ES-I3 (cell line): ENCODE measurements around the gene TAS2R60.

ENCODE experiments used
- H3K36me3 ChIP-seq: 2 replicates; pipeline ENCODE4 v1.6.1; 2013; ENCODE audit warnings: mild to moderate bottlenecking, low read length, control low read depth, moderate library complexity; ENCODE audit not compliant: insufficient read depth
- H3K4me1 ChIP-seq: 2 replicates; pipeline ENCODE4 v1.6.1; 2013; ENCODE audit warnings: mild to moderate bottlenecking, control low read depth, low read length; ENCODE audit not compliant: insufficient read depth
- H3K9ac ChIP-seq: 2 replicates; pipeline ENCODE4 v1.6.1; 2013; ENCODE audit warnings: low read depth, mild to moderate bottlenecking, low read length, moderate library complexity
- H3K9me3 ChIP-seq: 2 replicates; pipeline ENCODE4 v1.6.1; 2013; ENCODE audit warnings: mild to moderate bottlenecking, low read length, moderate library complexity; ENCODE audit not compliant: control insufficient read depth, insufficient read depth

The TAS2R60 gene

DNA sequence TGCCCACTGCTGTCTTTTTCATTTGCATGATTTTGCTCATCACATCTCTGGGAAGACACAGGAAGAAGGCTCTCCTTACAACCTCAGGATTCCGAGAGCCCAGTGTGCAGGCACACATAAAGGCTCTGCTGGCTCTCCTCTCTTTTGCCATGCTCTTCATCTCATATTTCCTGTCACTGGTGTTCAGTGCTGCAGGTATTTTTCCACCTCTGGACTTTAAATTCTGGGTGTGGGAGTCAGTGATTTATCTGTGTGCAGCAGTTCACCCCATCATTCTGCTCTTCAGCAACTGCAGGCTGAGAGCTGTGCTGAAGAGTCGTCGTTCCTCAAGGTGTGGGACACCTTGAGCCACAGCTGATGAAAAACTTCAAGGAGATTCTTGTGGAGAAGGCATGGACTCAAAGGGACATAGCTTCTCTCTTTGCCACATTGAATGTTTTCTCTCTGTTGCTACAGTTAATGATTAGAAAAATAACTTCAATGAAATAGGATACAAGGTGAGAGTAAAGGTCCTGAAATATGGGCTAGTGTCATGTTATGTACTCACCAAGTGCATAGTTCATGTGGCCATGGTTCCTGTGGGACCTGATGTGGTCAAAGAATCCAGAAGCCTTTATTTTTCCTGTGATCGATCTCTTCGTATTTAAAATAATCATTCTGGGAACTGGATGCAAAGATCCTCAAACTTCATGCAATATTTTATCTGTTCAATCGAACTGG lies 970 bp downstream of the TAS2R60 start:
- Histone ChIP-seq H3K4me1 (peaks cover 12% of the 10 kb centered on the region), H3K9ac (no peak overlapping the region), H3K9me3 (no peaks in the 10 kb centered on the region), H3K36me3 (no peaks in the 10 kb centered on the region)

DNA sequence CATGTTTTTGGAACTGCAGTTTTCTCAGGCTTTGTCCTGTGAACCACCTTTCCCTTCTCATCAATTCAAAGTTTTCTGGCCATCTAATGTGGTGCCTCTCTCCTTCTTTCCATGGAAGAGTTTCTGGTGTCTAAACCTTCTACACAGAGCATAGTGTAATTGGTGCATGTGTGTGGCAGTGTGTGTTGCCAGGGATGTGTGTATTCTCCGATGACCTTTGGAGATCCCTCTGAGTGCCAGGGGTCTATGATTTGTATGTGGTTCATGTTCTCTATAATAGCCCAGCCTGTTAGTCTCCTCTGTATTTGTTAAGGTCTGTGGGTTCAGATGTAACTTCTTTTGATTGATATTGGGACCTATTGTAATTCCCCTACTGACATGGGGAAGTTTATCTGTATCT lies 1.5 kb downstream of the TAS2R60 start:
- peaks cover 12% of the 10 kb centered on the region for H3K4me1 ChIP-seq
- no peaks in the 10 kb centered on the region for H3K9me3 ChIP-seq
- H3K36me3 ChIP-seq = no peaks in the 10 kb centered on the region
- H3K9ac ChIP-seq = no peak overlapping the region

DNA sequence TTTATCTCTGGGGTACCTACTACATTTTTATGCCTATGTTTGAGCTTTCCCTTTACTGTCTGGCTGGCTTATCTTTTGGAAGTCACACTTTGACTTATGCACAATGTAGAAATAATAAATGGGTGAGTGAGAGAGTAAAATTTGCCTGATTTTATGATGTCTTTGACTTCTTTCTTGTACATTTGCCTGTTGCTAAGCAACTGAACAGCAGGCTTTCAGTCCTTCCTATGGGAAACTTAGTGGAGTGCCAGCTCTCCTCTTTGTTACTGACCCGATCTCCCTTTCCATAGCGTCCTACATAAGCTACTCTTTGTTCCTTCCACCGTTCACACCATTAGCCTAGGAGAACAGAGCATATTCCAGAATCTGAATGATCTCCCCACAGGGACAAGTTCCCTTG lies 4.2 kb downstream of the TAS2R60 start:
- Histone ChIP-seq H3K9ac (no peak overlapping the region), H3K36me3 (no peaks in the 10 kb centered on the region)

DNA sequence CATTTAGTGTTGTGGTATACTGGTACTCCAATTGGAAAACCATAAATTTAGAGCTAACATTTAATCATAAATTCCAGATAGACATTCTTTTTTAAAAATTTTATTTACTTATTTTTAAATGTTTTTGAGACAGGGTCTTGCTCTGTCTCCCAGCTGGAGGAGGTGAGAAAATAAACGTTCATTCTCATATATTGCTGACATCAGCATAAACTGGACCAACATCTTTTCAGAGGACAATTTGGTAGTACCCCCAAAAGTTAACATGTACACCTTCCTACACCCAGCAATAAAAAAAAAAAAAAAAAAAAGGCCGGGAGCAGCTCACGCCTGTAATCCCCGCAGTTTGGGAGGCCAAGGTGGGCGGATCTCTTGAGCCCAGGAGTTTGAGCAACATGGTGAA lies 5.2 kb downstream of the TAS2R60 start:
- Histone ChIP-seq H3K4me1 (peaks cover 12% of the 10 kb centered on the region), H3K36me3 (no peaks in the 10 kb centered on the region), H3K9me3 (no peaks in the 10 kb centered on the region), H3K9ac (no peak overlapping the region)

More for the DNA sequence above, 4.2 kb downstream of the TAS2R60 start:
- Histone ChIP-seq H3K4me1 (peaks cover 12% of the 10 kb centered on the region), H3K9me3 (no peaks in the 10 kb centered on the region)

DNA sequence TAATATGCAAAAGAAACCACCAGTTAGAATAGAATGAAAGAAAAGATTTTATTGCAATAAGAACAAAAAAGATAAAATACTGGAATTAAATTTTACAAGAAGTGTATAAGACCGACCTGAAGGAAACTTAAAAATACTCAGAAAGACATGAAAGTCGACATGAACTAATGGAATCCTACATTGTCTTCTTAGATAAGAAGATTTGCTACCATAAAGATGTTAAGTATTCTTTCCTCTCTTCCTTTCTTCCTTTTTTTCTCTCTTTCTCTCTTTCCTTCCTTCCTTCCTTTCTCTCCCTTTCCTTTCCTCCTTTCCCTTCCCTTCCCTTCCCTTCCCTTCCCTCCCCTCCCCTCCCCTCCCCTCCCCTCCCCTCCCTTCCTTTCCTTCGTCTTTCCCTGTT lies 6.5 kb downstream of the TAS2R60 start:
- H3K9me3 ChIP-seq = no peaks in the 10 kb centered on the region
- peaks cover 12% of the 10 kb centered on the region for H3K4me1 ChIP-seq
- no peaks in the 10 kb centered on the region for H3K36me3 ChIP-seq
- H3K9ac ChIP-seq = no peak overlapping the region

DNA sequence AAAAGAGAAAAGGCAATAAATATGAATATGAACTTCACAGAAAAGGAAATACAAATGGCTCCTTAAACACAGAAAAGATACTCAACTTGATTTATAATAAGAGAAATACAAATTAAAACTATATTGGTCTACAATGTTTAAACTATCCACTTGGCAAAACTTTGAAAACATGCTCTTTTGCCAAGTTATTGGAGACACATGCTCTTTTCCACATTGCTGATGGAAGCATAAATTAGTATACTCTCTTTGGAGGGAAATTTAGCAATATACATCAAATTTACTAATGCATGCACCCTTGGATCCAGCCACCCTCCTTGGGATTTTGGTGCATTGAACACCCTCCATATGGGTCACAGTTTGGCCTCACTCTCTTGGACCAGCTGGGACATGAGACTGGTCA lies 7.9 kb downstream of the TAS2R60 start:
- Histone ChIP-seq H3K36me3 (no peaks in the 10 kb centered on the region), H3K9ac (no peak overlapping the region), H3K9me3 (no peaks in the 10 kb centered on the region), H3K4me1 (no peaks in the 10 kb centered on the region)

DNA sequence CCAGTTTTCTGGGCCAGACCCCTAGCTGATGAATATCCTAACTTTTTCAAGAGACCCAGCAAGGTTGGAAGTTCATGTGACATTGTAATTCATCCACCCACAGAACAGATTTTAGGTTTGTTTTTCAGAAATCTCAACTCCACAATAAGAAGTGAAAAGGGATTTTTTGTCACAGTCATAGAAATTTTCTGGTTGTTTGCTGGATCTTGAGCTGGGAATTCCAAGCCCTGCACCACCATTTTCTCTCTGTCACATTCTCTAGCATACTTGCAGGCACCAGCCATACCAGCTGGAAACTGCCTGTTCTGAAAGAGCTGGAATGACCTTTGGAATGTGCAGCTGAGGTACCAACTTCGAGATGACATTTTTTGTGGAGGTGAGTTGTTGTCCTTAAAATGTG lies 8.5 kb downstream of the TAS2R60 start:
- Histone ChIP-seq H3K9ac (no peak overlapping the region), H3K4me1 (no peaks in the 10 kb centered on the region), H3K36me3 (no peaks in the 10 kb centered on the region), H3K9me3 (no peaks in the 10 kb centered on the region)

DNA sequence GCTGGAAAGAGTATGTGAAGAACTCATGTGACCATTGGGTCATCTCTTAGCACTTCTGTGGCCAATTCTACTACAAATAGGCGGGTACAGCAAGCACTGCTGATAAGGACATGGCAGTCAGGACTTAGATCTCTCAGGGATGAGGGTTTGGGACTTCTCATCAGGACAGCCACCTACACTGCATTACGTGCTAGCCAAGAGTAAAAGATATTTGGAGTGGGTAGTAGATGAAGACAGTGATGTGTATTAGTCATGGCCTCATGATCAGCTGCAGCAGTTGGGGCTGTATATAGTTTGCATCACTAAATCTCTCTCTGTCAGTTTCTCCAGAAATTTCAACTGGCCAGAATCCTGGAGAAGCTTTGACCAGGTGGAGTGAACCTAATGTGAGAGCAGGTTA lies 9.2 kb downstream of the TAS2R60 start:
- Histone ChIP-seq H3K9me3 (no peaks in the 10 kb centered on the region), H3K36me3 (no peaks in the 10 kb centered on the region), H3K4me1 (no peaks in the 10 kb centered on the region), H3K9ac (no peak overlapping the region)

DNA sequence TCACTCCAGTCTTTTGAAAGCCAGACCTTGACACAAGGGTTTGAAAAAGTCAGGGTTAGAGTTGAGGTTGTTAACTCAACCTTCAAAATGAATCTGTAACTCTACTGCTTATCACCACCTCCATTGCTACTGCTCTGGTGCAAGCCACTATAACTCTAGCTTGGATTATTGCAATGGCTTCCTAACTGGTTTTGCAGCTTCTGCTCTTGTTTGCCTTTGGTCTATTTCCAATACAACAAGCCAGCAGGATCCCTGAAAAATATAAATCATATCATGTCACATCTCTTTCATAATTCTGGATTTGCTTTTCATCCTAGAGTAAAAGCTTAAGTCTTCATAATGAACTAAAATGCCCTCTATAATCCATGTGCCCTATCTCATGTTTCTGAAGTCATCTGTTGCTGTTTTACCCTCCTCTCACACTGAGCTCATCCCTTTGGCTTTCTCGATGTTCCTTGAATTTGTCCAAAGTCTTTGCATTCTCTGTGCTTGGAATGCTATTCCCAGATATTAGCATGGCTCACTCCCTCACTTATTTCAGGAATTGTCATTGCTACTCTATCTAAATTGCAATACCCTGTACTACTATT lies 10.9 kb downstream of the TAS2R60 start:
- Histone ChIP-seq H3K9me3 (no peaks in the 10 kb centered on the region), H3K9ac (no peak overlapping the region)

DNA sequence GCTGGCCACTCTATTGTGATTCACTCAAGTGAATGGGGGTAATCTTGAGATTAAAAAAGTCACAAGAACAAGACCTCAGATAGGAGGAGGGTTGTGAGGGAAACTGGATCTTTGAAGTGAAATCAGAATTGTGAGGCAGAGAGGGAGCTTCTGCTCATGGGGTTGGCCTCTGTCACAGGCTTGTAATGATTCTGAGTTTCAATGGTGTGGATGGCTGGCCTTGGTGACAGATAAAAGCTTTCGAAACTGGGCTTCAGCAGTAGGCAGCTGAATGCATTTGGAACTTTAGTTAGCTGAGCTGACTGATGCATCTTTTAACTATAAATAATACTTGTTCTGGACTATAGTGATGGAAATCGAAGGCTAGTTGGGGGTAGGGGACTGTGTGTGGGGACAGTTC lies 12.2 kb downstream of the TAS2R60 start:
- Histone ChIP-seq H3K4me1 (no peaks in the 10 kb centered on the region), H3K9ac (no peak overlapping the region), H3K9me3 (no peaks in the 10 kb centered on the region), H3K36me3 (no peaks in the 10 kb centered on the region)

More for the DNA sequence above, 10.9 kb downstream of the TAS2R60 start:
- no peaks in the 10 kb centered on the region for H3K4me1 ChIP-seq
- H3K36me3 ChIP-seq = no peaks in the 10 kb centered on the region

DNA sequence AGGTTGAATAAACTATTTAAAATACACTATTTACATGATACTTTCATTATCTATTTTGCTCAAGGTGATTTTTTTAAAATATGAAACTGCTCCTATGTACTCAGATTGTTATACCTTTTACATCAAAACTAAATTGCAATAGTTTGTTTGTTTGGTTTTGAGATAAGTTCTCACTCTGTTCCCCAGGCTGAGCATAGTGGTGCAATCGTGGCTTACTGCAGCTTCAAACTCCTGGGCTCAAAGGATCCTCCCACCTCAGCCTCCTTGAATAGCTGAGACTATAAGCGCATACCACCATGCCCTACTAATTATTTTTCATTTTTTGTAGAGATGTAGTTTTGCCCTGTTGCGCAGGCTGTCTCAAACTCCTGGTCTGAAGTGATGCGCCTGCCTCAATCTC lies 12.7 kb downstream of the TAS2R60 start:
- Histone ChIP-seq H3K4me1 (no peaks in the 10 kb centered on the region), H3K36me3 (no peaks in the 10 kb centered on the region), H3K9ac (no peak overlapping the region), H3K9me3 (no peaks in the 10 kb centered on the region)

DNA sequence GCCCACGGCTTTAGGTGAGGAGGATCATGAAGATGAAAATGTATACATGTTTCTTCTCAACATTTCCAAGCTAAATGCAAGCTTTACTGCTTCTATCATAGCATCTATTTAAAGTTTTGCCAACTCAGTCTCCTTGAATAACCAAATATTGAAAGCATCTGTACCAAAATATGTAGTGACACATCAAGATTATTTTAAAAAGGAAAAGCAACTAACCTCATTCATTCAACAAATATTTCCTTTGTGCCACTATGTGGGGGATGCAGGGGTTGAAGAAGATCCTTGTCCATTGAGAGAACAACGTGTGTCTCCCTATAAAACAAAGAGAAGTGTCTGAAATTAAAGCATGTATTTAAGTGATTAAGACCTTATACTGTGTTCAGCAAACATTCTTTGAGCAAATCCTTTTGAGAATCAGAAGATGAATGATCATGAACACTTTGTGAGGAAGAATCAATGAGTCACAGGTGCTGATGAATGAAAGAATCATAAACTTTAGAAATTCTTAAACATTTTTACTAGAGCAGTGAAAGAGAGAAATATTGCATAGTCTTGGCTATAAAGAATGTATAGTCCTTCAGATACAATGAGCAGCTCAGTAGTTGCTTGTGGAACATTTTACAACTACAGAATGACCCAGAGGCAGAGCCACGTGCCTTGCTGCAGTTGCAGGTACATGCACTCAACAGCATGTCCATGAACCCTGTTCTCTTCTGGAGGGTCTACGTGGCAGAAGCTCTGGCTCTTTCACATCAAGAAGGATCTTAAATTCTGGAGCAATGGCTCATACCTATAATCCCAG lies 13.9 kb downstream of the TAS2R60 start:
- Histone ChIP-seq H3K9ac (no peak overlapping the region), H3K36me3 (no peaks in the 10 kb centered on the region), H3K4me1 (no peaks in the 10 kb centered on the region), H3K9me3 (peaks cover 3% of the 10 kb centered on the region; the same call in 1 of the 2 replicates)

DNA sequence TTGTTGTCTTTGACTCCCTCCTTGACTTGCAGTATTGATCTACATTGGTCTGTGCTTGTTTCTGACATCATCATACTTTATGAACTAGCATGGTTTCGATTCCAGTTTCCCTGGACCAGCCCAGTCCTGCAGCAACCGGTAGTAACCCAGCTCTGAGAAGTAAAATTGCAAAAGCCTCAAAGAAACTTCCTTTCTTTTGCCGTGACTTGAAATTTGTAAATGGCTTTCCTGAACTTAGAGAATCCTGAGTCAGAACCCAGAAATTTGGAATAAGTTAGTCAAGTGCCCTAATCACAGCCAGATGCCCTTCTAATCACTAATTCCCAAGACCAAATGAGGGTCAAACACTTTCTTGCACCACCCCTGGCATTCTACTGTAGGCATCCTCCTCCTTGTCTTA lies 15.0 kb downstream of the TAS2R60 start:
- no peak overlapping the region for H3K9ac ChIP-seq
- H3K9me3 ChIP-seq = peaks cover 3% of the 10 kb centered on the region; the same call in 1 of the 2 replicates
- no peaks in the 10 kb centered on the region for H3K36me3 ChIP-seq
- H3K4me1 ChIP-seq = no peaks in the 10 kb centered on the region

DNA sequence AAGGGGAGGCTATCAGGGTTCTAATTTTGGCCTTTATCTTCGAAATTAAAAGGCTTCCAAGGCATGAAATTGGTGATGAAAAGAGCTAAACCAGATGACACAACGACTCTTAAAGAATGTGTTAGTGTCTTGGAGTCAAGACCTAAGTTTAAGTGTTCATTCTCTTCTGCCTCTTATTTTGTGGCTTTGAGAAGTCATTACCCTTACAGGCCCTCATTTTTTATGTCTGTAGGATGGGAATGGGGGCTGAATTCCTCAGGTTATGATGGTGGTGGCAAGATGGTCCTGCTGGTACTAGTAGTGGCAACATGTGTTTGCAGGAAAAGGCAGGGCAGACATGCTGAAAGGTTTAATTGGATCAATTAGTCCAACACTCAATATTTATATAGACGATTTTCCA lies 15.4 kb downstream of the TAS2R60 start:
- Histone ChIP-seq H3K36me3 (no peaks in the 10 kb centered on the region), H3K4me1 (no peaks in the 10 kb centered on the region), H3K9ac (no peak overlapping the region), H3K9me3 (peaks cover 3% of the 10 kb centered on the region; the same call in 1 of the 2 replicates)

DNA sequence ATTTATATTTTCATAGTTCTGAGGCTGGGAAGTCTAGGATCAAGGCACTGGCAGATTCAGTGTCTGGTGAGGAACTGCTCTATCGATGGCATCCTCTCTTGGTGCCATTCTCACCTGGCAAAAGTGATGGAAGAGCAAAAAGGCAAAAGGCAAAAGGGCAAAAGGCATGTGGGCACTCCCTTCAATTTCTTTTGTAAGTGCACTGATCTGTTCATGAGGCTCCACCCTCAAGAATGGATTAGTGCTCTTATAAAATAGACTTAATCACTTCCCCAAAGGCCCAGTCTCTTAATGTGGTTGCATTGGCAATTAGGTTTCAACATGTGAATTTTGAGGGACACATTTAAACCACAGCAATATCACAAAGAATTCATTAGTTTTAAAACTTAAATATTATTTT lies 16.1 kb downstream of the TAS2R60 start:
- Histone ChIP-seq H3K9me3 (peaks cover 3% of the 10 kb centered on the region; the same call in 1 of the 2 replicates), H3K9ac (no peak overlapping the region), H3K4me1 (no peaks in the 10 kb centered on the region), H3K36me3 (no peaks in the 10 kb centered on the region)
